HEK293 (cell line): Measurements from ENCODE around the gene TMEM243.

Experiments used
- ZFP3 ChIP-seq: fragments of 450-650 bp; formaldehyde crosslinking; IDR thresholded peaks from 2 replicates; pipeline ENCODE4 v1.5.1; 2016; ENCODE audit warnings: low read depth, missing biosample characterization, missing genetic modification characterization
- ZFP37 ChIP-seq: fragments of 450-650 bp; formaldehyde crosslinking; IDR thresholded peaks from 2 replicates; pipeline ENCODE4 v1.5.1; 2016; ENCODE audit warnings: missing biosample characterization, missing genetic modification characterization
- ZNF311 ChIP-seq: fragments of 450-650 bp; formaldehyde crosslinking; IDR thresholded peaks from 2 replicates; pipeline ENCODE4 v1.5.1; 2017; ENCODE audit warnings: missing biosample characterization, missing genetic modification characterization, borderline replicate concordance
- ZNF350 ChIP-seq: fragments of 450-650 bp; formaldehyde crosslinking; IDR thresholded peaks from 2 replicates; pipeline ENCODE4 v1.5.0; 2017; ENCODE audit warnings: missing biosample characterization, mild to moderate bottlenecking, missing genetic modification characterization
- TF ChIP-seq, protein P1 (sequence below): fragments of 450-650 bp; formaldehyde crosslinking; IDR thresholded peaks from 2 replicates; pipeline ENCODE4 v1.5.1; 2016; ENCODE audit warnings: missing biosample characterization, missing genetic modification characterization
- TF ChIP-seq, protein P2 (sequence below): fragments of 450-650 bp; formaldehyde crosslinking; IDR thresholded peaks from 2 replicates; pipeline ENCODE4 v1.5.1; 2016; ENCODE audit warnings: missing biosample characterization, missing genetic modification characterization
- TF ChIP-seq, protein P3 (sequence below): sonication (generic); formaldehyde crosslinking; IDR thresholded peaks from 2 replicates; pipeline ENCODE4 v1.8.1; 2022; ENCODE audit warnings: mild to moderate bottlenecking, moderate library complexity, missing genetic modification reagents
- TF ChIP-seq, protein P4 (sequence below): fragments of 450-650 bp; formaldehyde crosslinking; IDR thresholded peaks from 2 replicates; pipeline ENCODE4 v1.5.1; 2016; ENCODE audit warnings: missing biosample characterization, missing genetic modification characterization

DNA sequence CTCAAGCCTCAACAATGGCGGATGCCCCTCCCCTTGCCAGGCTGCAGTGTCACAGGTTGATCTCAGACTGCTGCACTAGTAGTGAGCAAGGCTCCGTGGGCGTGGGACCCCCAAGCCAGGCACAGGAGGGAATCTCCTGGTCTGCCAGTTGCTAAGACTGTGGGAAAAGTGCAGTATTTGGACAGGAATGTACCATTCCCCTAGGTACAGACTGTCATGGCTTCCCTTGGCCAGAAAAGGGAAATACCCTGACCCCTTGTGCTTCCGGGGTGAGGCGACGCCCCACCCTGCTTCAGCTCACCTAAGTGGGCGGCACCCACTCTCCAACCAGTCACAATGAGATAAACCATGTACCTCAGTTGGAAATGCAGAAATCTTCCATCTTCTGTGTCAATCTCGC lies 44.0 kb upstream of the TMEM243 start:
- TF ChIP-seq, protein P1, sequence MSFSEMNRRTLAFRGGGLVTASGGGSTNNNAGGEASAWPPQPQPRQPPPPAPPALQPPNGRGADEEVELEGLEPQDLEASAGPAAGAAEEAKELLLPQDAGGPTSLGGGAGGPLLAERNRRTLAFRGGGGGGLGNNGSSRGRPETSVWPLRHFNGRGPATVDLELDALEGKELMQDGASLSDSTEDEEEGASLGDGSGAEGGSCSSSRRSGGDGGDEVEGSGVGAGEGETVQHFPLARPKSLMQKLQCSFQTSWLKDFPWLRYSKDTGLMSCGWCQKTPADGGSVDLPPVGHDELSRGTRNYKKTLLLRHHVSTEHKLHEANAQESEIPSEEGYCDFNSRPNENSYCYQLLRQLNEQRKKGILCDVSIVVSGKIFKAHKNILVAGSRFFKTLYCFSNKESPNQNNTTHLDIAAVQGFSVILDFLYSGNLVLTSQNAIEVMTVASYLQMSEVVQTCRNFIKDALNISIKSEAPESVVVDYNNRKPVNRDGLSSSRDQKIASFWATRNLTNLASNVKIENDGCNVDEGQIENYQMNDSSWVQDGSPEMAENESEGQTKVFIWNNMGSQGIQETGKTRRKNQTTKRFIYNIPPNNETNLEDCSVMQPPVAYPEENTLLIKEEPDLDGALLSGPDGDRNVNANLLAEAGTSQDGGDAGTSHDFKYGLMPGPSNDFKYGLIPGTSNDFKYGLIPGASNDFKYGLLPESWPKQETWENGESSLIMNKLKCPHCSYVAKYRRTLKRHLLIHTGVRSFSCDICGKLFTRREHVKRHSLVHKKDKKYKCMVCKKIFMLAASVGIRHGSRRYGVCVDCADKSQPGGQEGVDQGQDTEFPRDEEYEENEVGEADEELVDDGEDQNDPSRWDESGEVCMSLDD (tag by site-specific recombination), result no peak
- TF ChIP-seq, protein P2, sequence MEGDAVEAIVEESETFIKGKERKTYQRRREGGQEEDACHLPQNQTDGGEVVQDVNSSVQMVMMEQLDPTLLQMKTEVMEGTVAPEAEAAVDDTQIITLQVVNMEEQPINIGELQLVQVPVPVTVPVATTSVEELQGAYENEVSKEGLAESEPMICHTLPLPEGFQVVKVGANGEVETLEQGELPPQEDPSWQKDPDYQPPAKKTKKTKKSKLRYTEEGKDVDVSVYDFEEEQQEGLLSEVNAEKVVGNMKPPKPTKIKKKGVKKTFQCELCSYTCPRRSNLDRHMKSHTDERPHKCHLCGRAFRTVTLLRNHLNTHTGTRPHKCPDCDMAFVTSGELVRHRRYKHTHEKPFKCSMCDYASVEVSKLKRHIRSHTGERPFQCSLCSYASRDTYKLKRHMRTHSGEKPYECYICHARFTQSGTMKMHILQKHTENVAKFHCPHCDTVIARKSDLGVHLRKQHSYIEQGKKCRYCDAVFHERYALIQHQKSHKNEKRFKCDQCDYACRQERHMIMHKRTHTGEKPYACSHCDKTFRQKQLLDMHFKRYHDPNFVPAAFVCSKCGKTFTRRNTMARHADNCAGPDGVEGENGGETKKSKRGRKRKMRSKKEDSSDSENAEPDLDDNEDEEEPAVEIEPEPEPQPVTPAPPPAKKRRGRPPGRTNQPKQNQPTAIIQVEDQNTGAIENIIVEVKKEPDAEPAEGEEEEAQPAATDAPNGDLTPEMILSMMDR (tag by site-specific recombination), result no peak
- TF ChIP-seq ZFP3 (no peak), ZNF350 (tag by site-specific recombination) (no peak), ZFP37 (tag by site-specific recombination) (no peak), ZNF311 (tag by site-specific recombination) (no peak)
- TF ChIP-seq, protein P3, sequence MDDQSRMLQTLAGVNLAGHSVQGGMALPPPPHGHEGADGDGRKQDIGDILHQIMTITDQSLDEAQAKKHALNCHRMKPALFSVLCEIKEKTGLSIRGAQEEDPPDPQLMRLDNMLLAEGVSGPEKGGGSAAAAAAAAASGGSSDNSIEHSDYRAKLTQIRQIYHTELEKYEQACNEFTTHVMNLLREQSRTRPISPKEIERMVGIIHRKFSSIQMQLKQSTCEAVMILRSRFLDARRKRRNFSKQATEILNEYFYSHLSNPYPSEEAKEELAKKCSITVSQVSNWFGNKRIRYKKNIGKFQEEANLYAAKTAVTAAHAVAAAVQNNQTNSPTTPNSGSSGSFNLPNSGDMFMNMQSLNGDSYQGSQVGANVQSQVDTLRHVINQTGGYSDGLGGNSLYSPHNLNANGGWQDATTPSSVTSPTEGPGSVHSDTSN, result no peak
- TF ChIP-seq, protein P4, sequence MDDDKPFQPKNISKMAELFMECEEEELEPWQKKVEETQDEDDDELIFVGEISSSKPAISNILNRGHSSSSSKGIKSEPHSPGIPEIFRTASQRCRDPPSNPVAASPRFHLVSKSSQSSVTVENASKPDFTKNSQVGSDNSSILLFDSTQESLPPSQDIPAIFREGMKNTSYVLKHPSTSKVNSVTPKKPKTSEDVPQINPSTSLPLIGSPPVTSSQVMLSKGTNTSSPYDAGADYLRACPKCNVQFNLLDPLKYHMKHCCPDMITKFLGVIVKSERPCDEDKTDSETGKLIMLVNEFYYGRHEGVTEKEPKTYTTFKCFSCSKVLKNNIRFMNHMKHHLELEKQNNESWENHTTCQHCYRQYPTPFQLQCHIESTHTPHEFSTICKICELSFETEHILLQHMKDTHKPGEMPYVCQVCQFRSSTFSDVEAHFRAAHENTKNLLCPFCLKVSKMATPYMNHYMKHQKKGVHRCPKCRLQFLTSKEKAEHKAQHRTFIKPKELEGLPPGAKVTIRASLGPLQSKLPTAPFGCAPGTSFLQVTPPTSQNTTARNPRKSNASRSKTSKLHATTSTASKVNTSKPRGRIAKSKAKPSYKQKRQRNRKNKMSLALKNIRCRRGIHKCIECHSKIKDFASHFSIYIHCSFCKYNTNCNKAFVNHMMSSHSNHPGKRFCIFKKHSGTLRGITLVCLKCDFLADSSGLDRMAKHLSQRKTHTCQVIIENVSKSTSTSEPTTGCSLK, result no peak
